NCI-H187 treated with DMSO at 0.1 percent for 48 hours (cell line): ENCODE data around the gene MPHOSPH8.
"Not testable (repeated sequence)": the region's sequence is repeated elsewhere in the genome, so short reads cannot be mapped to it uniquely, and the experiment has no call there.

Experiments used
- DNase-seq: peaks from one replicate; lab custom pipeline; 2025; lab: John Stamatoyannopoulos, UW

Gene MPHOSPH8

GRCh38 chr13:19685437-19685836 lies 52.0 kb downstream of the MPHOSPH8 start:
- DNase-seq, result no peak

DNA sequence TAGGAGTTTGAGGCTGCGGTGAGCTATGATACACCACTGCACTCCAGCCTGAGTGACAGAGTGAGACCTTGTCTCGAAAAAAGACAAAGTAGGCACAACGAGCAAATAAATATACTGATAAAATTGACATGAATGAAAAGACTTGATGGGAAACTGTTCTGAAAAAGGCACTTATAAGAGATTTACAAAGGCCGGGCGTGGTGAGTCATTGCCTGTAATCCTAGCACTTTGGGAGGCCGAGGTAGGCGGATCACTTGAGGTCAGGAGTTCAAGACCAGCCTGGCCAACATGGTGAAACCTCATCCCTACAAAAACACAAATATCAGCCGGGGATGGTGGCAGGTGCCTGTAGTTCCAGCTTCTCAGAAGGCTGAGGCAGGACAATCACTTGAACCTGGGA lies 58.0 kb downstream of the MPHOSPH8 start:
- DNase-seq, result not testable (repeated sequence)

- no peak for DNase-seq
Measured at GRCh38 chr13:19695428-19695827, 62.0 kb downstream of the MPHOSPH8 start.

DNA sequence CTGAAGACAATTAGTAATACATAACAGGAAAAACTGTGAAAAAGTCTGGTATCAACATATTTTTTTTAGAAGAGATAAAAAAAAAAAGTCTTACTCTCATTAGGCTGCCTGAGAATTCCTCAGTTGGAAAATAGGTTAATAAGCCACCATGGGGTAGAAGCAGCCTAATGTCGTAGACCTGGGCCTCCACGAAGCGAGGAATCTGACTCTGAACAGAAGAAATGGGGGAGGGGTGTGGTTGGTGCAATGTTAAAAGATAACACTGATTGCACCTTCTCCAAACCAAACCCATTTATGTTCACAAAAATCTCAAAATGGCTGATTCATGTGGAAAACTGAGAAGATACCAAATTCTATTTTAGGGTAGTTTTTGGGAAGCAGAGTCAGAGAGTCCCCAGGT lies 62.4 kb downstream of the MPHOSPH8 start:
- no peak for DNase-seq

DNA sequence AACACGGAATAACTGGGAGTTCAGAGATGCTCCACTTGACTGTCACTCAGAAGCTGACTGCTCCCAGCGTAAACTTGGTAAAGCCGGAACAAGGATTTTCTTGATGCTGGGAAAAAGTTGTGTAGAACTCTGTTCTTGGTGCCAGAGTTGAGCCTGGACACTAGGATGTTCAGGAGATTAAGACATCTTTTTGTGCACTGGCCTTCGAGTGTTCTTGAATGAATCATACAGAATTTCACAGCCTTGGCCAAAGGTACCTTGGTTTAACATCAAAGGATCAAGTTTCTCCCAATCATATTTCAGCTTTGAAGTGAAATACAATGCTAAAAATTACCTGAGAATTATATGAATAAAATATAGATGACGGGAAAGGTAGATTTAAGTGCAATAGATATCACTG lies 67.5 kb downstream of the MPHOSPH8 start:
- not testable (repeated sequence) for DNase-seq

DNA sequence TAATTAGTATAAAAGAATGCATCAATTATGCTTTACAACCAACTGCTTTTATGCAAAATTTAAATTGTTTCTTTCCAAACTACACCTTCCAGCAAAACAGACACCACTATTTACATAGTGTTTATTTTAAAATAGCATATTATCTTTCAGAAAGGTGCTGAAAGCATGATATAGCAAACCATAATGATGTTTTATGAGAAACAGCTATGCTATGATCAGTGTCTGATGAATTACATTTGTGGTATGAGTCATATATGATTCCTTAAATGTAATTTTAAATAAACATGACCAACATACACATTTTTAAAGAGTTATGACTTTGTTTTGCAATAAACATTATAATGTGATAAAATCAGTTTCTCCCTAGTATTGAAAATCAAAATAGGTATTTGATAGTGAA lies 68.2 kb downstream of the MPHOSPH8 start:
- DNase-seq, result not testable (repeated sequence)

DNA sequence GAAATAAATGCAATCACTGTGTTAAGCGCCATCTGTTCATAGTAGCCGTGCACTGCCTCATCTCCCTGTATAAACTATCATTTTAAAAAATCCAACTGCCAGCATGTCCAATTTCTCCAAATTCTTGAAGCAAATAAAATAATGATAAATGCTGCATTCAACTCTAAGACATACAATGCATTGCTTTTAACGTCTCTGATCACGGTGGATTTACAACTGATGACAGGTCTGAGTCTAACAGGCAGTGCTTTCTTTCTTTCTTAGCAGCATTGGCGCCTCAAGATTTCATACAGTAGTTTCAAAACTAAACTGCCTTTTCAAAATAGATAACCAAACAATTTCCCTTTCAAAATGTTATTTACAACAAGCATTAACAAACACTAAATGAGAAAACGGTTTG lies 70.8 kb downstream of the MPHOSPH8 start:
- DNase-seq, result not testable (repeated sequence)

DNA sequence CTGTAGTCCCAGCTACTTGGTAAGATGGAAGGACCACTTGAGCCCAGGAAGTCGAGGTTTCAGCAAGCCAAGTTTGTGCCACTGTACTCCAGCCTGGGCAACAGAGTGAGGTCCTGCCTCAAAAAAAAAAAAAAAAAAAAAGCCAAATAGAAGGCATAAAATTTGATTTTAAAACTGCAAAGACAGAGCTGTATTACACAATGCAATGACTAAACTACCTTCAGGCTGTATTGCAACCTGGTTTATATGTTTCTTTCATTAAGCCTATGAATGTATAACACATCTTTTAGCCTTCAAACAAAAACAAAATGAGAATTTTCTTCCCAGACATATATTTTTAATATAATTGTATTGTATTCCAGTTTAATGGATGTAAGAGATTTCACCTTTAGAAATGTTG lies 75.6 kb downstream of the MPHOSPH8 start:
- DNase-seq, result not testable (repeated sequence)

- not testable (repeated sequence) for DNase-seq
Measured at GRCh38 chr13:19709782-19710181, 76.3 kb downstream of the MPHOSPH8 start.

- no peak for DNase-seq
Measured at GRCh38 chr13:19713186-19713965, 79.9 kb downstream of the MPHOSPH8 start.

DNA sequence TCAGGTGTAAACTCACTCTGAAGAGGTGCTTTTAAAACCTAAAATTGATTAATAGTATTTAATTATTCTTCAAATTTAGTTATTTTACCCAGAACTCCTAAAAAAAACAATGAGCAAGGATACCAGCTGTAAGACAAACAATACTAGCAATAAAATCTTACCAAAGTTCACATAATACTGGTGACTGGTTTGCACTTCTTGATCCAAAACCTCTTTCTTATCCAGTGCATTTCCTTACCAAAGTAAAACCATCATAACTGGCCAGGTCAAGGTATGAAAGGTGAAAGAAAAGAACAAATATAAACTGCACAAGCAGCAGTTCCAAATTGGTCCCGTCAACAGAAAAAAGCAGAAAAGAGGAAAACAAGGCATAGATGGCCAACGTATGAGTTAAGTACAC lies 86.6 kb downstream of the MPHOSPH8 start:
- DNase-seq, result no peak
